ENCODE results near the gene D2HGDH. TPM values are rescaled to one million over a fixed set of nuclear protein-coding genes. Genes with fewer than 3 reads are reported as not detected.

The D2HGDH gene
- total RNA-seq, 1 experiment from 2014 or later, result 10.0 TPM

GRCh38 chr2:241816431-241817121, 82.1 kb downstream of the D2HGDH start:
- Histone ChIP-seq H4K8ac (replicated peaks; ENCODE audit: insufficient read length, low read depth, low read length) (no peak overlapping the region), H2BK15ac (ENCODE audit: low read depth, low read length) (no peak overlapping the region), H3K23ac (ENCODE audit: insufficient read length, low read depth, low read length) (no peak overlapping the region), H3K79me1 (ENCODE audit: insufficient read depth, low read depth, low read length, poor library complexity, severe bottlenecking) (no peaks in the 10 kb centered on the region), H3K4me2 (ENCODE audit: insufficient read depth, insufficient read length, low read length) (no peak overlapping the region), H3K18ac (ENCODE audit: insufficient read length, low read depth, low read length) (no peak overlapping the region), H3K56ac (ENCODE audit: insufficient read length, low read depth, low read length) (no peak overlapping the region), H2AFZ (ENCODE audit: low read length) (no peak overlapping the region), H2BK120ac (ENCODE audit: low read depth, low read length, poor library complexity, severe bottlenecking) (no peak overlapping the region), H4K20me1 (ENCODE audit: control insufficient read depth, insufficient read depth, insufficient read length) (no peaks in the 10 kb centered on the region), H2BK20ac (ENCODE audit: low read depth, low read length, poor library complexity, severe bottlenecking) (no peak overlapping the region), H3K79me2 (ENCODE audit: insufficient read depth, low read length) (no peaks in the 10 kb centered on the region), H3K27me3 (ENCODE audit: insufficient read depth, low read length) (no peaks in the 10 kb centered on the region), H2AK5ac (ENCODE audit: insufficient read length, low read length) (no peak overlapping the region), H3K14ac (ENCODE audit: insufficient read depth, low read length) (no peak overlapping the region), H3K27ac (ENCODE audit: insufficient read length, low read depth, low read length) (no peak overlapping the region), H3K23me2 (ENCODE audit: insufficient read length, low read depth, low read length, poor library complexity, severe bottlenecking) (no peaks in the 10 kb centered on the region), H3T11ph (ENCODE audit: low read length) (no peak overlapping the region), H4K91ac (ENCODE audit: insufficient read length, low read depth, low read length) (no peak overlapping the region), H2BK5ac (ENCODE audit: insufficient read length, low read length) (no peak overlapping the region), H3K9ac (ENCODE audit: extremely low read depth, insufficient read length, low read length) (no peak overlapping the region), H2BK12ac (ENCODE audit: insufficient read length, low read depth, low read length) (no peak overlapping the region), H4K5ac (ENCODE audit: insufficient read length, low read depth, low read length) (no peak overlapping the region), H3K4ac (ENCODE audit: low read depth, low read length) (no peak overlapping the region), H3K9me3 (ENCODE audit: control insufficient read depth, low read depth, low read length) (no peaks in the 10 kb centered on the region), H3K4me1 (ENCODE audit: insufficient read depth, low read length) (no peaks in the 10 kb centered on the region)
- TF ChIP-seq CTCF (conservative IDR thresholded peaks at IDR 0.05), result no peak
- no CpG with 5 or more reads among the region's 33 CpGs for WGBS (ENCODE audit: extremely low coverage, insufficient read length, low lambda C conversion rate)
- Mint-ChIP-seq H3K27ac (no peak overlapping the region), H3K9me3 (no peaks in the 10 kb centered on the region; a peak in 2 of 5 replicates), H3K4me1 (peaks cover 8 to 14% of the 10 kb centered on the region in 2 experiments), H3K27me3 (ENCODE audit: low read depth) (no peaks in the 10 kb centered on the region; the same call in 1 of the 2 replicates), H3K4me3 (no peak overlapping the region), H3K36me3 (ENCODE audit: insufficient read depth in 1 of 3, low read depth in 3 of 3) (no peaks in the 10 kb centered on the region; a peak in 1 of 7 replicates)
- DNase-seq, result no peak
